Esophagus squamous epithelium (tissue), 5 donors: ENCODE results near the gene REG3A. TPM values are rescaled to one million over a fixed set of nuclear protein-coding genes. Genes with fewer than 3 reads are reported as not detected.

Source experiments
- DNase-seq: peaks from one replicate; lab custom pipeline; 2025; lab: John Stamatoyannopoulos, UW
- H3K27ac ChIP-seq, 4 donors: fragments of 200-600 bp; sonication (generic); one replicate each; pipeline ENCODE4 v1.5.1; 2016 to 2019; ENCODE audit warnings: mild to moderate bottlenecking in 1 of 4
- H3K27me3 ChIP-seq, 4 donors: fragments of 200-600 bp; sonication (generic); 1 replicate in 3 of 4; 2 replicates in 1 of 4; pipeline versions ENCODE4 v1.5.1 to v1.6.0; 2017 to 2021; ENCODE audit warnings: antibody characterized with exemption in 1 of 4
- H3K36me3 ChIP-seq, 3 donors: fragments of 200-600 bp; sonication (generic); one replicate each; pipeline ENCODE4 v1.5.1; 2016 to 2019
- H3K4me1 ChIP-seq, 3 donors: fragments of 200-600 bp; sonication (generic); one replicate each; pipeline ENCODE4 v1.5.1; 2017 to 2019
- H3K4me3 ChIP-seq, 4 donors: fragments of 200-600 bp; sonication (generic); 1 replicate in 3 of 4; 2 replicates in 1 of 4; pipeline ENCODE4 v1.5.1; 2016 to 2019; ENCODE audit warnings: mild to moderate bottlenecking in 2 of 4, moderate library complexity in 1 of 4
- H3K9me3 ChIP-seq, 3 donors: fragments of 200-600 bp; sonication (generic); one replicate each; pipeline ENCODE4 v1.5.1; 2016 to 2019
- CTCF ChIP-seq, 6 experiments: fragments of 450-650 bp in 4 of 6; fragments of 200-600 bp in 2 of 6; sonication (generic) in 2 of 6; IDR thresholded peaks; one replicate each; pipeline ENCODE4 v1.5.1; 2016 to 2019; ENCODE audit warnings: antibody characterized with exemption in 6 of 6, mild to moderate bottlenecking in 4 of 6, moderate library complexity in 4 of 6
- POLR2A ChIP-seq, 4 donors: fragments of 450-650 bp; IDR thresholded peaks; one replicate each; pipeline ENCODE4 v1.6.1; 2017; ENCODE audit warnings: antibody characterized with exemption in 4 of 4, mild to moderate bottlenecking in 4 of 4, moderate library complexity in 3 of 4
- WGBS, 2 donors: methylation state at CpG; one replicate each; pipeline ENCODE4 v1.1.5; 2018; 5-methylcytosine and 5-hydroxymethylcytosine counted together
- intact Hi-C: fragments of 100-400 bp; cut with DNase I; formaldehyde crosslinking; loops from one replicate; pipeline ENCODE4 v1.15.0; 2022
- total RNA-seq, 4 donors: library from RNA; depleted of rRNA; stranded (reverse); fragments of >200 nt; gene quantifications; one replicate each; pipeline ENCODE4 v1.1.0, GENCODE V29; 2016
- donor health status: DM: yes; HTN: yes; CAD: no.

Gene REG3A
- total RNA-seq, 4 donors from 2014 or later: not detected

- WGBS, 2 donors: 51 to 53% methylated on average over 2 of the region's 2 CpGs
- no peaks in the 10 kb centered on the region for H3K27me3 ChIP-seq
- no peaks in the 10 kb centered on the region for H3K36me3 ChIP-seq
- H3K9me3 ChIP-seq: no peaks in the 10 kb centered on the region
- H3K4me3 ChIP-seq: no peak overlapping the region
- H3K27ac ChIP-seq: no peak overlapping the region
- H3K4me1 ChIP-seq: no peaks in the 10 kb centered on the region
- no peak for TF ChIP-seq POLR2A (IDR thresholded peaks at IDR 0.05)
- TF ChIP-seq CTCF (IDR thresholded peaks at IDR 0.05): no peak
- DNase-seq: no peak
- intact Hi-C loops: no loop called here
Measured at GRCh38 chr2:79116997-79117928, 42.3 kb downstream of the REG3A start.

GRCh38 chr2:79114797-79115494, 44.6 kb downstream of the REG3A start:
- no peak overlapping the region for H3K4me3 ChIP-seq
- H3K27ac ChIP-seq: no peak overlapping the region
- 63 to 68% methylated on average over 3 of the region's 3 CpGs for WGBS, 2 donors
- DNase-seq: no peak
- H3K27me3 ChIP-seq: no peaks in the 10 kb centered on the region
- TF ChIP-seq CTCF (IDR thresholded peaks at IDR 0.05) (no peak), POLR2A (IDR thresholded peaks at IDR 0.05) (no peak)
- no peaks in the 10 kb centered on the region for H3K4me1 ChIP-seq
- intact Hi-C loops: no loop called here
- no peaks in the 10 kb centered on the region for H3K36me3 ChIP-seq
- H3K9me3 ChIP-seq: no peaks in the 10 kb centered on the region

- no peaks in the 10 kb centered on the region for H3K36me3 ChIP-seq
- H3K9me3 ChIP-seq: no peaks in the 10 kb centered on the region
- H3K27ac ChIP-seq: no peak overlapping the region
- intact Hi-C loops: no loop called here
- TF ChIP-seq POLR2A (IDR thresholded peaks at IDR 0.05): no peak
- TF ChIP-seq CTCF (IDR thresholded peaks at IDR 0.05): no peak
- WGBS, 2 donors: 90 to 91% methylated on average over 3 of the region's 3 CpGs
- H3K4me3 ChIP-seq: no peak overlapping the region
- H3K4me1 ChIP-seq: no peaks in the 10 kb centered on the region
- no peak for DNase-seq
- no peaks in the 10 kb centered on the region for H3K27me3 ChIP-seq
Measured at GRCh38 chr2:79112269-79112668, 47.3 kb downstream of the REG3A start.

Other genes starting within 250 kb of the REG3A start
- gene REG3G, start 134.1 kb downstream of the REG3A start, total RNA-seq: not detected
- not detected for gene REG1B, start 71.8 kb downstream of the REG3A start, total RNA-seq
- not detected for gene REG1A, start 39.3 kb downstream of the REG3A start, total RNA-seq